DMS153 treated with DMSO at 0.1 percent for 48 hours (cell line): ENCODE measurements around the gene RAB28.

Experiments
- DNase-seq: peaks from one replicate; lab custom pipeline; 2025; ENCODE audit not compliant: unreplicated experiment; lab: John Stamatoyannopoulos, UW

RAB28 gene

GRCh38 chr4:13511101-13511500, 27.0 kb upstream of the RAB28 start:
- DNase-seq = no peak

- DNase-seq = no peak
These were observed 25.3 kb upstream of the RAB28 start for GRCh38 chr4:13509442-13509841.

- DNase-seq = no peak
These were observed 20.2 kb upstream of the RAB28 start for GRCh38 chr4:13504374-13504773.

GRCh38 chr4:13498469-13498868, 14.3 kb upstream of the RAB28 start:
- no peak for DNase-seq

GRCh38 chr4:13496605-13497004, 12.5 kb upstream of the RAB28 start:
- DNase-seq = no peak

GRCh38 chr4:13495753-13496152, 11.6 kb upstream of the RAB28 start:
- no peak for DNase-seq

GRCh38 chr4:13493793-13494192, 9.7 kb upstream of the RAB28 start:
- DNase-seq = no peak

- DNase-seq = no peak
These were observed 8.6 kb upstream of the RAB28 start for GRCh38 chr4:13492747-13493146.

- DNase-seq = no peak
These were observed 645 bp upstream of the RAB28 start for GRCh38 chr4:13484749-13485221.

GRCh38 chr4:13483768-13484121, 395 bp downstream of the RAB28 start:
- DNase-seq = no peak

GRCh38 chr4:13483136-13483767, 888 bp downstream of the RAB28 start:
- no peak for DNase-seq

GRCh38 chr4:13481569-13481968, 2.6 kb downstream of the RAB28 start:
- no peak for DNase-seq

GRCh38 chr4:13478707-13479106, 5.4 kb downstream of the RAB28 start:
- DNase-seq = no peak

- DNase-seq = no peak
These were observed 6.0 kb downstream of the RAB28 start for GRCh38 chr4:13478131-13478530.

- no peak for DNase-seq
These were observed 7.2 kb downstream of the RAB28 start for GRCh38 chr4:13476915-13477314.

- no peak for DNase-seq
These were observed 8.0 kb downstream of the RAB28 start for GRCh38 chr4:13476152-13476551.

GRCh38 chr4:13471400-13471799, 12.7 kb downstream of the RAB28 start:
- no peak for DNase-seq

GRCh38 chr4:13470379-13470778, 13.8 kb downstream of the RAB28 start:
- no peak for DNase-seq

- DNase-seq = no peak
These were observed 19.2 kb downstream of the RAB28 start for GRCh38 chr4:13464973-13465372.

GRCh38 chr4:13464543-13464942, 19.6 kb downstream of the RAB28 start:
- DNase-seq = no peak

- no peak for DNase-seq
These were observed 22.8 kb downstream of the RAB28 start for GRCh38 chr4:13461191-13461905.

GRCh38 chr4:13455411-13455810, 28.7 kb downstream of the RAB28 start:
- DNase-seq = no peak

- DNase-seq = no peak
These were observed 29.4 kb downstream of the RAB28 start for GRCh38 chr4:13454786-13455185.
